ENCODE measurements around the gene COQ10A. TPM values are rescaled to one million over a fixed set of nuclear protein-coding genes. Genes with fewer than 3 reads are reported as not detected.

The COQ10A gene
- total and polyA plus RNA-seq, 9 of the 15 experiments (the other 6 are each of a cell fraction or from before 2014, with no cell fraction given): 3.1 to 26.4 (median 12.7) TPM

DNA sequence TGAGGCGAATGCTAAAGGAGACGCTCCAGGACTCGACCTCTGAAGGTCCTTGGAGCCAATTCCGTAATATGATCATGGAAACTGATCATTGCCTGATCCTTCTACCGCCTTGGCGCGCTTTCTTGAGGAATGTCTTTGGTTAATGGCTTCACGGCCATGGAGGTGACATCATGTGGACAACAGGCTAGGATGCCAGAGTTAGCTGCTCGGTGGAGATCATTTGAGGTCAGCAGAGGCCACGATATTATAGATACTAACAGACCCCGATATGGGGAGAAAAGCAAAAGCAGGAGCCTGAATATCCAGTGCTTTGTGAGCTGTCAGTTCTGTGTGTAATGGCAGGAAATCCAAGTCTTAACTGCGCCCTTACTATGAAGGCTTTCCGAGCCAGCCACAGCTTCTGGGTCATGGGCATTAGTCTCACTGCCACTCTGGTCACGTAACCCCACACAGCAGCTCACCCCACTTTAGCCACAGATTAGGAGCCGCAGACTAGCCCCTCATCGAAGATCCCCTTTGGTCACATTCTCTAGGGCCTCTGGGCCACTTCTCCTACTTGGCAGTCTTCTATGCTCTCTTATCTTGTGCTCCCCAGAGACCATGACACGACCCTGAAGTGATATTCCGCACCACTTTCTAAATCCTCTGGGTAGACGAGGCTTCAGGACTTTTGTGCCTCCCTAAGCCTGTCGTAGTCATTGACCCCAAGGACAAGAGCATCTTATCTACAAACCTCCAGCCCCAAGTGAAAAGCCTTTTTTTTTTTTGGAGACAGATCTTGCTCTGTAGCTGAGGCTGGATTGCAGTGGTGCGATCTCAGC is 34.1 kb downstream of the COQ10A start (continued):
- TF ChIP-seq MGA (IDR thresholded peaks at IDR 0.05) (peak; percentile 83), RHOXF2B (CRISPR knock-in tag; conservative IDR thresholded peaks at IDR 0.05) (no peak), E2F3 (CRISPR knock-in tag; IDR thresholded peaks at IDR 0.05) (peak; percentile 86), TSHZ1 (CRISPR knock-in tag; IDR thresholded peaks at IDR 0.05) (no peak), ZNF780A (CRISPR knock-in tag; IDR thresholded peaks at IDR 0.05) (no peak), KLF6 (CRISPR knock-in tag; IDR thresholded peaks at IDR 0.05; ENCODE audit: borderline replicate concordance) (no peak), PTBP1 (IDR thresholded peaks at IDR 0.05; ENCODE audit: low read depth, low read length) (no peak), ESRRA (IDR thresholded peaks at IDR 0.05; ENCODE audit: borderline replicate concordance, low read depth) (peak; percentile 70), IRF2 (CRISPR knock-in tag; IDR thresholded peaks at IDR 0.05) (no peak)
- TF ChIP-seq, protein P1, sequence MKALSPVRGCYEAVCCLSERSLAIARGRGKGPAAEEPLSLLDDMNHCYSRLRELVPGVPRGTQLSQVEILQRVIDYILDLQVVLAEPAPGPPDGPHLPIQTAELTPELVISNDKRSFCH (CRISPR knock-in tag; IDR thresholded peaks at IDR 0.05): no peak
- TF ChIP-seq, protein P1 (tag; IDR thresholded peaks at IDR 0.05): peak; percentile 57; the same call in 1 of the 2 replicates

All from K562 (cell line).